Parathyroid adenoma (tissue), 2 donors: Measurements from ENCODE around the gene PRDX4.
A peak's percentile ranks its signal among the peaks of the same experiment; 100 is the strongest.

Experiments used
- H2AFZ ChIP-seq: fragments of 300-600 bp; sonication (generic); one replicate; pipeline ENCODE4 v1.7.0; 2017; ENCODE audit warnings: antibody characterized with exemption, mild to moderate bottlenecking
- H3K27ac ChIP-seq: fragments of 300-600 bp; sonication (generic); one replicate; pipeline ENCODE4 v1.7.0; 2017
- H3K27me3 ChIP-seq: fragments of 300-600 bp; sonication (generic); one replicate; pipeline ENCODE4 v1.7.0; 2017; ENCODE audit warnings: low read length; ENCODE audit not compliant: control insufficient read depth, insufficient read depth
- H3K36me3 ChIP-seq: fragments of 300-600 bp; sonication (generic); one replicate; pipeline ENCODE4 v1.7.0; 2017; ENCODE audit warnings: low read length; ENCODE audit not compliant: control insufficient read depth, insufficient read depth
- H3K4me1 ChIP-seq: fragments of 300-600 bp; sonication (generic); one replicate; pipeline ENCODE4 v1.7.0; 2017; ENCODE audit warnings: control low read depth
- H3K4me2 ChIP-seq: fragments of 300-600 bp; sonication (generic); one replicate; pipeline ENCODE4 v1.7.0; 2017; ENCODE audit warnings: low read length
- H3K4me3 ChIP-seq: fragments of 300-600 bp; sonication (generic); one replicate; pipeline ENCODE4 v1.7.0; 2017; ENCODE audit warnings: low read depth, low read length
- H3K79me2 ChIP-seq: fragments of 300-600 bp; sonication (generic); one replicate; pipeline ENCODE4 v1.7.0; 2017; ENCODE audit warnings: control low read depth
- H3K9ac ChIP-seq: fragments of 300-600 bp; sonication (generic); one replicate; pipeline ENCODE4 v1.7.0; 2017; ENCODE audit warnings: mild to moderate bottlenecking
- H3K9me3 ChIP-seq: fragments of 300-600 bp; sonication (generic); one replicate; pipeline ENCODE4 v1.7.0; 2017; ENCODE audit warnings: low read length; ENCODE audit not compliant: control insufficient read depth
- TF ChIP-seq, protein P1 (sequence below): fragments of 300-600 bp; sonication (generic); IDR thresholded peaks from one replicate; pipeline ENCODE4 v1.7.0; 2017; ENCODE audit warnings: antibody characterized with exemption, mild to moderate bottlenecking
- donor health status: primary hyperparathyroidism.

PRDX4 gene

DNA sequence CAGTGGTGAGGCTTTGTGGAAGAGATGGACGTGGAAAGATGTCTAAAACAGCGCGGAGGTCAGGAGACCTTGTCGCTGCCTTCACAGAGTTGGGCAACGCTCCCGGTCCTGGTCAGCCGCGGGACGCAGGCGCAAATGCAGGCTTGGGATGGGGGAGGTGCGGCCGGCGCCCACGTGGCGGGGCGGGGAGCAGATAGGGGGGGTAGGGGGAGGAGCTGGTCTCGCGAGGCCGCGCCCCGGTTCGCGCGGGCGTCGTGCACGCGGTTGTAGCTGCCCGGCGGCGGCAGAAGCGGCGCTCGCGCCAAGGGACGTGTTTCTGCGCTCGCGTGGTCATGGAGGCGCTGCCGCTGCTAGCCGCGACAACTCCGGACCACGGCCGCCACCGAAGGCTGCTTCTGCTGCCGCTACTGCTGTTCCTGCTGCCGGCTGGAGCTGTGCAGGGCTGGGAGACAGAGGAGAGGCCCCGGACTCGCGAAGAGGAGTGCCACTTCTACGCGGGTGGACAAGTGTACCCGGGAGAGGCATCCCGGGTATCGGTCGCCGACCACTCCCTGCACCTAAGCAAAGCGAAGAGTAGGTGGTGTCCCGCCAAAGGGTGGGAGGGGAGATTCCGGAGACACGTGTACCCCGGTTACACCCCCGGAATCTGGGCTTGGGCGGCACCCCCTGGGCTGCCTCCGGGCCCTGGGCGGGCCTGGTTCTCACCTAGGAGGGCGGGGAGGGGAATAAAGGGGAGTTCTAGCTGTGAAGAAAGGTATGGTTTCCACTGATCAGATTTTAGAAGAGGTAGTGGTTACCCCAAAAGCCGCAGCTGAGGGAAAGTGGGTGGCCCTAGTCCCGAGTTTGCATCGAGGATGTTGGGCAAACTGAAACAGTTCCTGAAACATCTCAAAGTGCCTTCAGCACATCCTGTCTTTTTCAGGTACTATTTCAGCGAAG lies at the start of gene PRDX4:
PRDX4 (plus strand) TSS at position 255 of the 939 bp plus-strand sequence; CDS start at position 333, 78 bp downstream.
- TF ChIP-seq, protein P1, sequence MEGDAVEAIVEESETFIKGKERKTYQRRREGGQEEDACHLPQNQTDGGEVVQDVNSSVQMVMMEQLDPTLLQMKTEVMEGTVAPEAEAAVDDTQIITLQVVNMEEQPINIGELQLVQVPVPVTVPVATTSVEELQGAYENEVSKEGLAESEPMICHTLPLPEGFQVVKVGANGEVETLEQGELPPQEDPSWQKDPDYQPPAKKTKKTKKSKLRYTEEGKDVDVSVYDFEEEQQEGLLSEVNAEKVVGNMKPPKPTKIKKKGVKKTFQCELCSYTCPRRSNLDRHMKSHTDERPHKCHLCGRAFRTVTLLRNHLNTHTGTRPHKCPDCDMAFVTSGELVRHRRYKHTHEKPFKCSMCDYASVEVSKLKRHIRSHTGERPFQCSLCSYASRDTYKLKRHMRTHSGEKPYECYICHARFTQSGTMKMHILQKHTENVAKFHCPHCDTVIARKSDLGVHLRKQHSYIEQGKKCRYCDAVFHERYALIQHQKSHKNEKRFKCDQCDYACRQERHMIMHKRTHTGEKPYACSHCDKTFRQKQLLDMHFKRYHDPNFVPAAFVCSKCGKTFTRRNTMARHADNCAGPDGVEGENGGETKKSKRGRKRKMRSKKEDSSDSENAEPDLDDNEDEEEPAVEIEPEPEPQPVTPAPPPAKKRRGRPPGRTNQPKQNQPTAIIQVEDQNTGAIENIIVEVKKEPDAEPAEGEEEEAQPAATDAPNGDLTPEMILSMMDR, result no peak
- Histone ChIP-seq H3K36me3 (no peaks in the 10 kb centered on the region), H3K27me3 (no peaks in the 10 kb centered on the region)

DNA sequence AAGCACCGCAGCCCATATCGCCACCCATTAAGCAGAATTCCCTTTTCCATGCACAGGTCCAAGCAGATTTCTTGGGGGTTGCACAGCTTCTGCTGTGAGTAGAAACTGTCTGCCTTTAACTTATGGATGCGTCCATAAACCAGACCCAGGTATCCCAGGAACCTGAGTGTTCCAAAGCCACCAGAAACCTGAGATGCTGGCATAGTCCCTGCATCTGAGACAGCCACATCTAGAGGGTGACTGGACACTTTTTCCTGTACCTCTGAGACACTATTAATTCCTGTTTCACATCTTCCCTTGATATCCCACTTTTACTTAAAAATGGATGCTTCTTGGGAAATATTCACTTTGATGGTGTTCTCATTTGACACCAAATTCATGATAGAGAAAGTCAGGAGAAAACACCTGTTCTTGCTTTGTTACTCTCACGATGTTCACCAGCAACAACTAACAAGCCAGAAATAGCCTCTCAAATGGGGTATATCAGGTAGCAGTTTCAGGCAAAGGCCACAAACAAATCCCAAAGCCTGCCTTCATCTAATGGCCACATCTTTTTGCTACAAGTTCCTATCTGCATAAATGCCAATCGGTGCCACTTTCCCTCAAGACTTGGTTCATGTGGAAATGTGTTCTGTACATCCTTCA lies 45.5 kb upstream of the PRDX4 start:
- H3K36me3 ChIP-seq, result no peaks in the 10 kb centered on the region
- H3K27ac ChIP-seq, result no peak overlapping the region
- no peak overlapping the region for H3K4me3 ChIP-seq
- H3K4me2 ChIP-seq, result no peak overlapping the region
- H3K9me3 ChIP-seq, result no peaks in the 10 kb centered on the region
- no peaks in the 10 kb centered on the region for H3K4me1 ChIP-seq
- no peaks in the 10 kb centered on the region for H3K79me2 ChIP-seq
- no peaks in the 10 kb centered on the region for H3K27me3 ChIP-seq
- no peak overlapping the region for H2AFZ ChIP-seq
- no peak overlapping the region for H3K9ac ChIP-seq
- TF ChIP-seq, protein P1, result no peak

More for the DNA sequence above, at the start of gene PRDX4:
- Histone ChIP-seq H3K27ac (peak within 1 kb of the TSS; percentile 66), H2AFZ (peak within 1 kb of the TSS; percentile 89), H3K9me3 (no peaks in the 10 kb centered on the region), H3K9ac (no peak within 1 kb of the TSS), H3K4me1 (no peaks in the 10 kb centered on the region), H3K4me2 (peak within 1 kb of the TSS; percentile 79), H3K4me3 (peak within 1 kb of the TSS; percentile 55), H3K79me2 (no peaks in the 10 kb centered on the region)

DNA sequence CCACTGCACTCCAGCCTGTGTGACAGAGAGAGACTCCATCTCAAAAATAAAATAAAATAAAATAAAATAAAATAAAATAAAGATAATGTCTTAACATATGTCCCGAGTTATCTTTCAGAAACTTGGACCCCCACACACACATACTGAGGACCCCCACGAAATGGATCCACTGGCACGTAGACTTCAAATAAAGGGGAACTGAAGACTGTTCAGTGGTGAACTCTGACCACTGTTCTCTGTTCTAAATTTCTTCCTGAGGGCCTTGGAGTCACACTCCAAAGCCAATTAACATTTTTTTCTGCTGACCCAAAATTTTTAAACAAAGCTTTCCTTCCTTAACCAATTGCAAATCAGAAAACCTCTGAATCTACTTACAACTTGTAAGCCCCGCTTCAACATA lies 43.5 kb upstream of the PRDX4 start:
- Histone ChIP-seq H3K4me3 (no peak overlapping the region), H3K79me2 (no peaks in the 10 kb centered on the region), H3K9ac (no peak overlapping the region), H3K4me1 (no peaks in the 10 kb centered on the region), H3K9me3 (no peaks in the 10 kb centered on the region), H3K4me2 (no peak overlapping the region), H3K27me3 (no peaks in the 10 kb centered on the region), H3K27ac (no peak overlapping the region), H3K36me3 (no peaks in the 10 kb centered on the region), H2AFZ (no peak overlapping the region)
- TF ChIP-seq, protein P1, result no peak

DNA sequence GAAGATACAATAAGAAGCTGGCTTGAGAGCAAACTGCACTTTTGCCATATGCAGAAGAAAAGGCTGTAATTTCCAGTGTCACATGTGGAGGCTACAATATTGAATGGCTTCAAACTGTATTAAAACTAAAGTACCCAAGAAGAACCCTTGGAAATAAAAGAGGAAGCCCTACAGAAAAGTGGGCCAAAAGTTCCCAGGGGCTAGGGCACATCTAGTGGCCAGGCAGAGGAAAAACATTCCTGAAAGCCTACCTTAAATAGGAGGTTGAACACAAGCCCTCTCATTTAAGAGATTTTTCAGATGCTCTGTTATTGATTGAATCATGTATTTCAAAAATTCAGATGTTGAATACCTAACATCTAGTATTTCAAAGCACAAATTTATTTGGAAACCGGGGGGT lies 40.6 kb upstream of the PRDX4 start:
- Histone ChIP-seq H3K4me3 (no peak overlapping the region), H3K9ac (no peak overlapping the region), H3K9me3 (no peaks in the 10 kb centered on the region), H3K4me1 (no peaks in the 10 kb centered on the region), H3K27ac (no peak overlapping the region), H3K36me3 (no peaks in the 10 kb centered on the region), H3K4me2 (no peak overlapping the region), H3K79me2 (no peaks in the 10 kb centered on the region), H2AFZ (no peak overlapping the region), H3K27me3 (no peaks in the 10 kb centered on the region)
- TF ChIP-seq, protein P1, result no peak
